HG03280 (cell line): ENCODE measurements around the gene SMIM24.

Experiments used
- ATAC-seq: cut with Tn5 transposase; IDR thresholded peaks from one replicate; pipeline ENCODE4 v1.9.1; 2021; ENCODE audit warnings: mild to moderate bottlenecking, moderate library complexity; ENCODE audit not compliant: unreplicated experiment

The SMIM24 gene

GRCh38 chr19:3476830-3477229 lies 3.5 kb downstream of the SMIM24 start:
- no peak for ATAC-seq

GRCh38 chr19:3475449-3475848 lies 4.9 kb downstream of the SMIM24 start:
- ATAC-seq, result no peak

DNA sequence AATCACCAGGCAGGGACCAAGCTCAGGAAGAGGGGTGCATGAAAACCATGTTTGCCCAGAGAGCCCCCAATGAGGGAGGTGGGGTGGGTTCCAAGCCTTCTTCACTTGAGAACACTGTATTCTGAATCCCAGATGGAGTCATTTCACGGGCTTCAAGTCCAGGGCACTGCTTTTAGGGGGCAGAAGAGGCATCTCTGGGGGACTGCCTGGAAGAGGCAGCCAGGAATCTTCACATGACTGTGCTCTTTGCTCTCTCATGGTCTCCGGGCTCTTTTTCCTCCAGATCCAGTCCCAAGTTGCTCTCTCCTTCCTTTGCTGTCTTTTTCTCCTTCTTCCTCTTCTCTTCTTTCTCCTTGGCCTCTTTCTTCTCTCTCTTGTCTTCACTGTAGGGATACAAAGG lies 5.7 kb downstream of the SMIM24 start:
- no peak for ATAC-seq

DNA sequence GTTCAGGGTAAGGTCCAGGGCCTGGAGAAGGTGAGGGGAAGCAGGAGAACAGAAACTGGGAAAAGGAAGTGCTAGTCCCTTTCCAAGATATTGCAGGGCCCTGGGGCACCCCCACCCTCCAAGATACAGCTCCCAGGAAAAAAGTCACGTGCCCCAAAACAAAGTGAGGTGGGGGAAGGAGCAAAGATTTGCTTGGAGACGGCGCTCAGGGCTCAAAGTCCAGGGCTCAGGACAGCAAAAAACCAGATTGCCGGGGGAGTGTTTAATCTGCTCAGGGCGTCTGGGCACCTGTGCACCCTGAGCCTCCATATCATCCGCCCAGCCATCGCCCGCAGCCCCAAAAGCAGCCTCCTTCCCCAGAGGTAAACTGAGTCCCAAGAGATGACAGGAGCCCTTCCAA lies 6.3 kb downstream of the SMIM24 start:
- no peak for ATAC-seq

DNA sequence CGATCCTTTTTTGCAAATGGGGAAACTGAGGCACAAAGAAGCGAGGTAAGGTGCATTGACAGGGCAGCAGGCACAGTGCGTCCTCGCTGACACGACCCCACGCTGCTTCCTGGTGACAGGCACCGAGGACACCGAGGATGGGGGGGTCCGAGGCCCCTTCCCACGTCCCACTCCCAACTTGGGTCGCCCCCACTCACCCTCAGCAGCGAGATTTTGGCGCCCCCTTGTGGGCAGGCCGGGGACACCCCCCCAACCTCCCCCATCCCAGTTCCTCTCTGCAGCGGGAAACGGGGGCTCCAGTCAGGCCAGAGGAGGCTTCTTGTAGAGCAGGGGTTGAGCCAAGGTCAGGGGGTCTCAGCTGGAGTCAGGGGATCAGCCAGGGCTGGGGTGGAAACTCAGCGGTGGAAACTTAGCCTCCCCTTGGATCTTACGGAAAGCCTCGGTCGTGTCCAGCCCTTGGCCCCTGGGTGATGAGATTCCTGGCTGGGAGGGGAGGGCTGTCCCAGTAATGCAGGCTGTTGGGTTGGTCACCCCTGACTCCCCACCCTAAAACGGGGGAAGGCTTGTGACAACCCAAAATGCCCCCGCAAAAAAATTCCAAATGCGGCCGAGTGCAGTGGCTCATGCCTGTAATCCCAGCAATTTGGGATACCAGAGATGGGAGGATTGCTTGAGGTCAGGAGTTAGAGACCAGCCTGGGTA lies 8.2 kb downstream of the SMIM24 start:
- no peak for ATAC-seq

GRCh38 chr19:3470500-3471128 lies 9.7 kb downstream of the SMIM24 start:
- ATAC-seq, result no peak

DNA sequence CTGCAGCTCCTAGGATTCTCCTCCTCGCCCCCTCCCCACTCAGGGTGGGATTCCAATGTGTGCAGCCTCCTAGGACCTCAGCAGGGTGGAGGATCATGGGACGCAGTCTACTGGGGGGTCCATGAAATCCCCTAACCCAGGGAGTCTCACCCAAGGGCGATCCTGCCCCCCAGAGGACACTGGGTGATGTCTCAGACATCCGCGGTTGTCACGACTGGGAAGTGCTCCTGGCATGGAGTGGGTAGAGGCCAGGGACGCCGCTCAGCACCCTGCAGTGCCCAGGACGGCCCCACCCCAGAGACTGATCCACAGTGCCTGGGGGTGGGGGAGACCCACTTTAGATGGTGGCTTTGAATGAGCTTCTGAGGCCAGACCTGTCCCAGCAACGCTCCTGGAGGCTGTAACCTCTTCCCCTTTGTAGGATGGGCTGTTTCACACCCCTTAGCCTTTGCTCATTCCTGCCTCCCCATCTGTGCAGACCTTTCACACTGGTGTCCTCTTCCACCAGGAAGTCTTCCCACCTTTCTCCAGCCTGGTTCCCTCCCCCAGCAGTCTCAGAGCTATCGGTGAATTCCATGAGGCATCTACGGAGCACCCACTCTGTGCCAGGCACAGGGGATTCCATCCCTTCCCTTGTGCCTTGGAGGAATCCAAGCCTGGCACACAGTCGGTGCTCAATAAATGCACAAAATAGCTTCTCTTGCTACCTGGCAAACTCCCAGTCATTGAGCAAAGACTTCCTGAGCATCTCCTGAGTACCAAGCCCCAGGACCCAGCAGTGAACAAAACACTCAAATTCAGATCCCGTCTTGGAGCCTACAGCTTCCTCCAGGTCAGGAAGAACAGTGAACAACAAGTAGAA lies 10.5 kb downstream of the SMIM24 start:
- ATAC-seq, result no peak

GRCh38 chr19:3468211-3468610 lies 12.1 kb downstream of the SMIM24 start:
- no peak for ATAC-seq

- ATAC-seq, result no peak
Observed at GRCh38 chr19:3467437-3468198, 12.7 kb downstream of the SMIM24 start.

DNA sequence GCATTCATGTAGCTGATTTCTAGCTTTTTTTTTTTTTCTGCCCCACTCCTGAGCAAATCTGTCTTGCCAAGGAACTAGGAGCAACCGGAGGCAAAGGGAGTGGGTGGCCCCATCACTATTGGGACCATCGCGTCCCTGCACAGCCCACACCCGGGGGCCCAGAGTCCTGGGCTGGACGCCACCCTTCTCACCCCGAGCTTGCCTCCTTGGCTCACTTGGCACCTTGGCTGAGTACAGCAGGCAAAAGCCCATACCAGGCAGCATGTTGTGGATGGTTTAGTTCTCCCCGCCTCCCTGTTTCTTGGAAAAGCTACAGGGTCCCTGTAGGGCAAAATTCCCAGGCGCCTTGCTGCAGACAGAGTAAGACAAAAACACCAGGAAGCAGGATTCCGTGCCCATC lies 13.7 kb downstream of the SMIM24 start:
- ATAC-seq, result no peak

DNA sequence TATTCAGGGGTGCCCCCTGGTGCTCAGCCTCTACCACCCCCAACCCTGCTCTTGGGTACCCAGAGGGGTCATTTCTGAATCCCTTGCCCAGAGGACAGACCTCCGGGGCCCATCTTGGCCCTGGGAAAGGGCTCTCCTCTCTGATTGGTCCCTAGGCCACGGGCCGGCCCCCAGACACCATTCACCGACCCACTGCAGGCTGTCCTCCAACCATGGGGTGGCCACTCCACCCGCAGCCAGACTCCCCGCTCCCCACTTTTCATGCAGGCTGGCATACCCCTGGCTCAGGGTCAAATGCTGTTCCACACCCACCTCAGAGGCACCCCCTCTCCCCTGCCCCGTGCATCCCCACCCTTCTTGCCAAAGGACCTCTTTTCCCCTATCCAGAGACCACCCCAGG lies 14.8 kb downstream of the SMIM24 start:
- no peak for ATAC-seq

GRCh38 chr19:3464587-3465235 lies 15.6 kb downstream of the SMIM24 start:
- ATAC-seq, result no peak

DNA sequence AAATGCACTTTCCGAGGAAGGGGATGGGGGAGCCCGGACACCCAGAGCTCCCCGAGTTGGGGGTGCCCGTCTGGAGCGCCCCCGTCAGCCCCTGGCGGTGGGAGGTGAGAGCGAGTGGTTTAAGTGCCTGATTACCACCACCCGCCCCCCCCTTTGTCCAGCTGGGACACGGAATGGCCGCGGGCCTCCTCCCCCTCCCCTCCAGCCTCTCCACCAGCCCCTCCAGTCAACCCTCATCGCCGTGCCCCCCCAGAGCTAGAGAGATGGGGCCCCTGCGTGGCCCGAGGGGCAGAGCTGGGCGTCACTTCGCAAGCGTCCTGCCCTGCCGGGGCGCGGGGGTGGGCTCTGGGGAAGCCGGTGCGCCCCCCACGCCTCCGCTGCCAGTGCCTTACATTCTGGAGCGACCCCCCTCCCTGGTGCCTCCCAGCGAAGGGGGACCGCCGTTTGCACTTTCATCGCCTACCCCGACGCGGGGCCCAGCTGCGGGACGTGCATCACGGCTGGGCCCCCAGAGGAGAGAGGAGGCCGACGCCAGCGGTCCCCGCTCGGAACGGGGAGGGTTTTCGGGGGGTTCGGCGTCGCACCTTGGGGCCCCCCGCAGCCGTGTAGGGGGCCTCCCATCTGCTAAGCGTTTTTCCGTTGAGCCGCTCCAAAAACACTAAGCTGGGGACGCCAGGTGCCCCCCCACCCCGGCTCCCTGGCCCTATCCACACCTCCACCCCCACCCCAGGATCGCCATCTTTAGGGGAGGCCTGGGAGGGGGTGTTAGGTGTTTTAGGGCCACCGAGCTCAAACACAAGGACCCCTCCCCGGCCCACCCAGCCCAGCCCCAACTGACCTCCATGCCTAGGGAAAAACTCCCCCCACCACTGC lies 16.4 kb downstream of the SMIM24 start:
- ATAC-seq, result no peak

- ATAC-seq, result no peak
Observed at GRCh38 chr19:3462991-3463713, 17.2 kb downstream of the SMIM24 start.

GRCh38 chr19:3459965-3460582 lies 20.3 kb downstream of the SMIM24 start:
- ATAC-seq, result no peak

DNA sequence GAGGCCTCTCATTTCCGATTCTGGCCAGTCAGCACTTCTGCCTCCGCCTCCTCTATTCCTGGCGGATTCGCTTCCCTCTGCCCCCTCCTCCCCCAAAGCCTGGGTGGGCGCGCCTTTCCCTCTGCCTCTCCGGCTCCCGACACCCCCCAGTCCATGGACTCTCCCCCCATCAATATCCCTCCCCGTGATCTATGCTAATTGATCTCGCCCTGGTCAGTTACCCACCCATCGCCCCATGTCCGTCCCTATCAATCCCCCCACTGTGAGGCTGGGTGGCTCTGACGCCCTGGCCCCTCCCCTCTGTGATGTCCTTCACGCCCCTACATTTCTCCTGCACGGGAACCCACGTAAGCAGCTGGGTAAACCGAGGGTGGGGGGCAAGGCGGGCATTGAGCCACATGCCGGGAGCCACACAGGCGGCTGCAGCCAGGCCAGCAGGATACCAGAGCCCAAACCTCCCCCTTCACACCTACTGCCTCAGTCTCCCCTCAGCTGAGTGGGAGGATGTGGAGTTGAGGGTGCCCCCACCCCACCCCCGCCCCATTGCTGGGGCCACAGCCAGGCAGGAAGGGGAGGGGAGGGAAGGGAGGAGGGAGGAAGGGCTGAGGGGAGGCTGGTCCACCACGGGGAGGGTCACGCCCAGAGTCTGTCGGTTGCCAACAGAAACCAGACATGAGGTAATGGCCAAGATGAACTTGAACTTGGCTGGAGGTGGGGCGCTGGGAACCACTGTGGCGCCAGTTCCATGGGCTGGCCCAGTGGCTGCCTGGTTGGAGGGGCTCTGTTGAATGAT lies 21.0 kb downstream of the SMIM24 start:
- ATAC-seq, result no peak

DNA sequence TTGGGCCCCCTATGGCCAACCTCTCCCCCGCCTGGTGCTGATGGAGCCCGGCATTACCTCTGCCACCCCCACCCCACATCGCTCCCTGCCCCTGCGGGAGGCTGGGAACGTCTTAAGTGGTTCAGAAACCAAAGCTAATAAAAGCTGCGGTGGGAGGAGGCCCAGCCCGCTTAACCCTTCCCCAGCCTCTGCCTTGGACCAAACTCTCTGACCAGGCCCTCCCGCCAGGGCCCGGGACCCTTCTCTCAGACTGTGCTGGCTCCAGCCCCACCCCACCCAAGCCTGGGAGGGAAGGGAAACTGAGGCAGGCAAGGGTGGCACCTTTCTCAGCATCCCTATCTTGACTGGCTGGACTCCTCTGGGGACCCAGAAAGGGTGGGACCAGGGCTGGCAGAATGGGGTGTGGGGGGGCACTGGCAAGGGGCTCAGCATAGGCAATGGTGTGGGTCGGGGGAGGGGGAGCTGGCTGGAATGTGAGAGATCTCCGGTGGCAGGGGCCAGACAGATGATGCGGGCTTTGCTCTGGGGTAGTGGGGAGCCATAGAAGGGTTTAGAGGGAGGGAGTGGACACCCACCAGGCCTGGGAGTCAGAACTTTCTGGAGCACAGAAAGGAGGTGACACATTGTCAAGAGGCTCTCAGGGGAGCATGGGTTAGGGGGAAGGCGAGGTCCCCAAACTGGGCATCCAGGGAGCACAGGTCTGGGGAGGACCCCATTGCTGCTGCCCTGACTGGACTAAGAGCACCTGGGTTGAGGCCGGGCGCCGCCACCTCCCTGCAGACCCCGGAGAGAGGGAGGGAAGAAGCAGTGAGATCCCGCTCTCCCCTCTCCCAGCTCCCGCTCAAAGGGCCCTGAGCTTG lies 21.9 kb downstream of the SMIM24 start:
- no peak for ATAC-seq
